Right cardiac atrium (tissue), 5 donors: Measurements from ENCODE around the gene TEX19. TPM values are rescaled to one million over a fixed set of nuclear protein-coding genes. Genes with fewer than 3 reads are reported as not detected.
A peak's percentile ranks its signal among the peaks of the same experiment; 100 is the strongest.
"Not testable (repeated sequence)": the region's sequence is repeated elsewhere in the genome, so short reads cannot be mapped to it uniquely, and the experiment has no call there.

ENCODE experiments used
- ATAC-seq, 2 donors: fragments of 200-7000 bp; cut with Tn5 transposase; one replicate each; pipeline versions ENCODE4 v1.8.0 to v1.9.1; 2020; ENCODE audit warnings: moderate library complexity in 2 of 2, mild to moderate bottlenecking in 1 of 2
- DNase-seq, 3 donors: peaks; one replicate each; pipeline ENCODE4 v3.0.0-alpha.2; 2020
- H3K27ac ChIP-seq: one replicate; pipeline ENCODE4 v1.5.1; 2013; ENCODE audit warnings: mild to moderate bottlenecking, low read length, control low read depth, moderate library complexity
- H3K27me3 ChIP-seq: one replicate; pipeline ENCODE4 v1.6.1; 2013; ENCODE audit not compliant: control insufficient read depth, insufficient read depth
- H3K4me1 ChIP-seq: one replicate; pipeline ENCODE4 v1.6.1; 2013; ENCODE audit warnings: low read length; ENCODE audit not compliant: control insufficient read depth, insufficient read depth
- H3K4me3 ChIP-seq: one replicate; pipeline ENCODE4 v1.5.1; 2013; ENCODE audit warnings: low read length, control low read depth
- H3K9me3 ChIP-seq: one replicate; pipeline ENCODE4 v1.6.1; 2013; ENCODE audit warnings: low read length; ENCODE audit not compliant: control insufficient read depth
- WGBS: extraction: QIAGEN DNeasy Blood & Tissue Kit; methylation state at CpG from one replicate; pipeline ENCODE4 v1.1.7; 2013; 5-methylcytosine and 5-hydroxymethylcytosine counted together
- intact Hi-C, 4 donors: fragments of 100-400 bp; cut with DNase I; formaldehyde crosslinking; loops; one replicate each; pipeline versions ENCODE4 v1.11.0 to v1.14.0; 2022 to 2023
- polyA plus RNA-seq: library from polyadenylated mRNA; stranded (reverse); fragments of 200-250 nt; gene quantifications from one replicate; pipeline ENCODE4 v1.2.3, GENCODE V29; 2013
- total RNA-seq, 4 donors: library from RNA; stranded (reverse); fragmentation: NEBNext Ultra II Directional; extraction: Animal tissue kit (Norgen Biotek cat#: 25700); gene quantifications; one replicate each; pipeline ENCODE4 v1.2.1, GENCODE V29; 2021
- donor health status: healthy with polysubstance abuse.
- donor health status: DM: no; HTN: yes; CAD: no.
- donor health status: DM: no; HTN: no; CAD: no.
- donor health status: DM: no; HTN: yes; CAD: no; lungs with severe emphysema.
- donor health status: DM: yes; HTN: yes; CAD: no.

TEX19 gene
- total and polyA plus RNA-seq, 5 donors: not detected

DNA sequence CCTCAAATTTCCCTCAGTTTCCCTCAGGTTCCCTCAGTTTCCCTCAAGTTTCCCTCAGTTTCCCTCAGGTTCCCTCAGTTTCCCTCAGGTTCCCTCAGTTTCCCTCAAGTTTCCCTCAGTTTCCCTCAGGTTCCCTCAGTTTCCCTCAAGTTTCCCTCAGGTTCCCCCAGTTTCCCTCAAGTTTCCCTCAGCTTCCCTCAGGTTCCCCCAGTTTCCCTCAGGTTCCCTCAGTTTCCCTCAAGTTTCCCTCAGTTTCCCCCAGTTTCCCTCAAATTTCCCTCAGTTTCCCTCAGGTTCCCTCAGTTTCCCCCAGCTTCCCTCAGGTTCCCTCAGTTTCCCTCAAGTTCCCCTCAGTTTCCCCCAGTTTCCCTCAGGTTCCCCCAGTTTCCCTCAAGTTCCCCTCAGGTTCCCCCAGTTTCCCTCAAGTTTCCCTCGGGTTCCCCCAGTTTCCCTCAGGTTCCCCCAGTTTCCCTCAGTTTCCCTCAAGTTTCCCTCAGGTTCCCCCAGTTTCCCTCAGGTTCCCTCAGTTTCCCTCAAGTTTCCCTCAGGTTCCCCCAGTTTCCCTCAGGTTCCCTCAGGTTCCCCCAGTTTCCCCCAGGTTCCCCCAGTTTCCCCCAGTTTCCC lies 516 bp downstream of the TEX19 start:
- H3K9me3 ChIP-seq, ATAC-seq, DNase-seq, H3K27ac ChIP-seq, H3K4me3 ChIP-seq, H3K4me1 ChIP-seq, H3K27me3 ChIP-seq: not testable (repeated sequence)
- 84% methylated on average over 1 of the region's 1 CpG for WGBS
- intact Hi-C loops: loop anchor here (5.0 to 10.0 kb wide), 4 partner anchors 48 to 415 kb away; partner anchors contain the start of genes HEXD (in 1 of the 4) and OGFOD3 (in 1 of the 4)

DNA sequence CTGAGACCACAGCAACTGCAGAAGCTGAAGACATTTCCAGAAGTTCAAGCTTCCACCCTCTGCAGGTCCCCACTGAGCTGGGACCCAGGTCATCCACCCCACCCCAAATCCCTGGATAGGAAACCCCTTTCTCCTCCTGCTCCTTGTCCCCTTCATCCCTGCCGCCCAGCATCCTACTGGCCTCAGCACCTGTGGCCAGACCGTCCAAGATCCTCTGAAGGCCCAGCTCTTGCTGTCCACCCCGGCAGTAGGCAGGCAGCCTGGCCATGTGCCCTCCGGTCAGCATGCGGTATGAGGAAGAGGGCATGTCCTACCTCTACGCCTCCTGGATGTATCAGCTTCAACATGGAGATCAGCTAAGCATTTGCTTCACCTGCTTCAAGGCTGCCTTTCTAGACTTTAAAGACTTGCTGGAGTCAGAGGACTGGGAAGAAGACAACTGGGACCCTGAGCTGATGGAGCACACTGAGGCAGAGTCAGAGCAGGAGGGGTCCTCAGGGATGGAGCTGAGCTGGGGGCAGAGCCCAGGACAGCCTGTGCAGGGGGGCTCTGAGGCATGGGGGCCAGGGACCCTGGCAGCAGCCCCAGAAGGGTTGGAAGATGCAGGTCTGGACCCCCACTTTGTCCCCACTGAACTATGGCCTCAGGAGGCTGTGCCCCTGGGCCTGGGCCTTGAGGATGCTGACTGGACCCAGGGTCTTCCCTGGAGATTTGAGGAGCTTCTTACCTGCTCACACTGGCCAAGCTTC lies 3.0 kb downstream of the TEX19 start:
- no peak for DNase-seq
- WGBS: 89% methylated on average over 6 of the region's 6 CpGs
- intact Hi-C loops: no loop called here
- Histone ChIP-seq H3K4me1 (no peaks in the 10 kb centered on the region), H3K9me3 (no peaks in the 10 kb centered on the region), H3K27me3 (no peaks in the 10 kb centered on the region), H3K4me3 (no peak overlapping the region), H3K27ac (no peak overlapping the region)
- no peak for ATAC-seq

GRCh38 chr17:82365606-82366295 lies 6.7 kb downstream of the TEX19 start:
- no peak for ATAC-seq
- Histone ChIP-seq H3K27ac (no peak overlapping the region), H3K4me1 (no peaks in the 10 kb centered on the region), H3K27me3 (no peaks in the 10 kb centered on the region), H3K4me3 (no peak overlapping the region), H3K9me3 (no peaks in the 10 kb centered on the region)
- WGBS: 69% methylated on average over 6 of the region's 6 CpGs
- intact Hi-C loops: no loop called here
- DNase-seq: no peak

DNA sequence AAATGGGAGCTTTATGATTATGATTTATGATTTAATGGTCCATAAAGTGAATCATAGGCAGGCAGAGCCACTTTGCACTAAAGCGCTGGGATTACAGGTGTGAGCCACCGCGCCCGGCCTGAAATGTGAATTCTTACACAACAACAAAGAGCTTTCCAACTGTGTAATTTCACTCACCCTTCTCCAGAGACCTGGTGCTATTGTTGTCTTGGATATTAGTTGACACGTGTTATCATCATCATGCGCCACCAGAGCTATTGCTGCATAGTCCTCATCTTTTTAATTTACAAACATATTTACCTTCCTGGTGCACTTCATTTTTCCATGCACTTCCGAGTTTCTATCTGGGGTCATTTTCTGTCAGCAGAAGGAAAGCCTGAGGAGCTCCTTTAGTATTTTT lies 7.7 kb downstream of the TEX19 start:
- H3K4me3 ChIP-seq: no peak overlapping the region
- H3K9me3 ChIP-seq: no peaks in the 10 kb centered on the region
- intact Hi-C loops: no loop called here
- DNase-seq (no peak), ATAC-seq (no peak)
- WGBS: 82% methylated on average over 7 of the region's 7 CpGs
- H3K27ac ChIP-seq: no peak overlapping the region
- no peaks in the 10 kb centered on the region for H3K4me1 ChIP-seq
- H3K27me3 ChIP-seq: no peaks in the 10 kb centered on the region

DNA sequence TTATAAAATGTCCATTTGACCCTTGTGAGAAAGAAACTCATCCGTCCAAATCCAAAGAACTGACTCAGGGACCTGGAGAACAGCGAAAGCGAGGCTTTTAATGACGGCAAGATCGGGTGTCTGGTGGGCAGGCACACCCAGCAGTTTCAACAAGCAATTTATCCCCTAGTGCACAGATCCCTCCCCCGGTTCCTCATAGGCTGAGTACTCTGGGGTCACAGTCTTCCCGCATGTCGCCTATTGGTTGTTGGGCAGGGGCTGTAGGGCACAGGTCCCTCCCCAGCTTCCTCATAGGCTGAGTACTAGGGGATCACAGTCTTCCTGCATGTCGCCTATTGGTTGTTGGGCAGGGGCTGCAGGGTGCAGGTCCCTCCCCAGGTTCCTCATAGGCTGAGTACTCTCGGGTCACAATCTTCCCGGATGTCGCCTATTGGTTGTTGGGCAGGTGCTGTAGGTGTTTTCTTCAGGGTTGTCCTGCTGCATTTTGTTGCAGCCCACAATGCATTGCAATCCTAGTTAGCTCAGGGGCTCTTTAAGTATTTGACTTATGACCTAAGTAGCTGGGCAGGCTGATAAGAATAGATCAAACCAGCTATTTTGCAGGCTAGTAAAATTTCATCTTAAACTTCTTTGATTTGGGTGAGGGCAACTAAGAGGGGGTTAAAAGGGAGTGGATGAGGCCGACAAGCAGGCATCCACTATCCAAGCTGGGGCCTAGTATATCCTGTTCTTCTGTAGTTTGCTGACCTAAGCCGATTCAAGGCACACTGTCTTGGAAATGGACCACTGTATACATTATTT lies 8.9 kb downstream of the TEX19 start:
- ATAC-seq: no peak

DNA sequence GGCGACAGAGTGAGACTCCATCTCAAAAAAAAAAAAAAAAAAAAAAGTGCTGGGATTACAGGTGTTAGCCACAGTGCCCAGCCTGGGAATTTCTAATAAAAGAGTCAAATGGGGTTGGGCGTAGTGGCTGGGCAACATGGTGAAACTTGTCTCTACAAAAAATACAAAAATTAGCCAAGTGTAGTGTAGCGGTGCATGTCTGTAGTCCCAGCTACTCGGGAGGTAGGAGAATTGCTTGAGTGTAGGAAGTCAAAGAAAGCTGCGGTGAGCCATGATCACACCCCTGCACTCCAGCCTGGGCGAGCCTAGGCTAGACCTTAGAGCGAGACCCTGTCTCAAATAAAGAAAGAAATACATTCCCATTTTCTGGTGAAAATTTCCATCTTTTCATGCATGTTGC lies 10.2 kb downstream of the TEX19 start:
- H3K27ac ChIP-seq: no peak overlapping the region
- H3K9me3 ChIP-seq: no peaks in the 10 kb centered on the region
- intact Hi-C loops: no loop called here
- 93% methylated on average over 6 of the region's 7 CpGs for WGBS
- DNase-seq (no peak), ATAC-seq (no peak)
- H3K4me3 ChIP-seq: no peak overlapping the region
- no peaks in the 10 kb centered on the region for H3K27me3 ChIP-seq
- no peaks in the 10 kb centered on the region for H3K4me1 ChIP-seq

More for the DNA sequence above, 8.9 kb downstream of the TEX19 start:
- 87% methylated on average over 14 of the region's 14 CpGs for WGBS
- intact Hi-C loops: no loop called here
- DNase-seq: no peak
- no peaks in the 10 kb centered on the region for H3K27me3 ChIP-seq
- H3K9me3 ChIP-seq: no peaks in the 10 kb centered on the region
- no peaks in the 10 kb centered on the region for H3K4me1 ChIP-seq
- no peak overlapping the region for H3K4me3 ChIP-seq
- no peak overlapping the region for H3K27ac ChIP-seq

DNA sequence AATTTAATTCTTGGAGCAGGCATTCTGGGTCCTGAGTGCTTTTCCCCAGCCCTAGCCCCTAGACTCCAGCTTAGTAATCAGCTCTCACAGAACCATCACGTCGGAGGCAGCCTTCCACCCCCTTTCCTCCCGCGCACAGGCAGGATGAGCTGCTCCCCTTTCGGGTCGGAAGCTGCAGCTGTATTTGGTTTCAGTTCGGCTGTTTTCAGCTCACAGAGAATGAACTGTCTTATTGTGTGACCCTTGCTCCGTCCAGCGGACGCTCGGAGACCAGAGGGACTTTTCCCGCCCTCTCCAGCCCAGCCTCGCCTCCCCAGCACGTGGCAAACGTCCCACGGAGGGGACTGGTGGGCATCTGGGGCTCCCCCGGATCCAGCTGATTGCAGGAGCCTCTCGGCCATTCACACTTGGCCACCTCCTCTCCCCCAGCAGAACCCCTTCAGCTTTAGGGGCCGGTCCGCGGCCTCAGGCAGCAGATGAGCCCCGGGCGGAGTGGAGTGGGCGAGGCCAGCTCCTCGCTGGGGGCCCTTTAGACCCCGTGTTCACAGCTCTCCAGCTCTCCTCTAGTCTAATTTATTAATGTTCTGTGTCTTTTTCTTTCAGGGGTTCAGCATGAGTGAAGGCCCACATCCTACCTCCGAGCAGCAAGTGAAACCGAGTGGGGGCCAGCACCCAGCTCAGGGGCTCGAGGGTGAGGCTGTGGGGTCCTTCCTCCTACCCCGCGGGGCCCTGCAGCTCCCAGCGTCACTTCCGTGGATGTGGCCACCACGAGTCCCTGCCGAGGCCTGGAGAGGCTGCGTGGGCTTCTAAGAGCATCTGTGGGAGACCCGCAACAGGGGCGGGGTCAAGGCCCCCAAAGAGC lies 11.7 kb downstream of the TEX19 start:
- Histone ChIP-seq H3K4me3 (peak overlapping the region; percentile 34), H3K4me1 (no peaks in the 10 kb centered on the region), H3K9me3 (no peaks in the 10 kb centered on the region), H3K27ac (no peak overlapping the region), H3K27me3 (no peaks in the 10 kb centered on the region)
- DNase-seq (peak in 2 of 3 donors; percentile 29 to 35), ATAC-seq (no peak)
- intact Hi-C loops: no loop called here
- 38% methylated on average over 38 of the region's 38 CpGs for whole genome bisulfite sequencing

GRCh38 chr17:82371333-82372248 lies 12.5 kb downstream of the TEX19 start, which contains the start of gene UTS2R:
UTS2R (plus strand) TSS chr17:82371765; CDS start chr17:82374325, 2,560 bp downstream.
- intact Hi-C loops: no loop called here
- Histone ChIP-seq H3K4me3 (peak within 1 kb of the TSS; percentile 49), H3K27me3 (no peaks in the 10 kb centered on the region), H3K4me1 (no peaks in the 10 kb centered on the region), H3K27ac (no peak within 1 kb of the TSS), H3K9me3 (no peaks in the 10 kb centered on the region)
- ATAC-seq (peak in 1 of 2 donors; percentile 7), DNase-seq (peak in 2 of 3 donors; percentile 43 to 66)
- 5% methylated on average over 109 of the region's 109 CpGs for WGBS

GRCh38 chr17:82372249-82373071 lies 13.4 kb downstream of the TEX19 start:
- no peaks in the 10 kb centered on the region for H3K4me1 ChIP-seq
- no peaks in the 10 kb centered on the region for H3K9me3 ChIP-seq
- H3K27me3 ChIP-seq: no peaks in the 10 kb centered on the region
- DNase-seq (peak in 2 of 3 donors; percentile 63 to 75), ATAC-seq (peak; percentile 38 to 41)
- intact Hi-C loops: no loop called here
- H3K4me3 ChIP-seq: peak overlapping the region; percentile 49
- WGBS: 16% methylated on average over 41 of the region's 41 CpGs
- no peak overlapping the region for H3K27ac ChIP-seq
